ENCODE measurements around the gene JPH4.

The JPH4 gene

GRCh38 chr14:23567186-23568020 lies 11.2 kb downstream of the JPH4 start, which contains the start of gene AP1G2:
AP1G2 (minus strand) TSS chr14:23567791; CDS start chr14:23567314, 477 bp downstream.
- no peaks in the 10 kb centered on the region for H3K36me3 ChIP-seq (ENCODE audit: insufficient read depth, low read length)
- H3K4me1 ChIP-seq (ENCODE audit: insufficient read depth, low read length): peaks cover 24% of the 10 kb centered on the region
- peak within 1 kb of the TSS; percentile 87 for H3K9ac ChIP-seq (ENCODE audit: low read depth, low read length)
- H3K9me3 ChIP-seq (ENCODE audit: control insufficient read depth, insufficient read depth, low read length): no peaks in the 10 kb centered on the region

GRCh38 chr14:23566778-23567185 lies 11.8 kb downstream of the JPH4 start:
- peaks cover 24% of the 10 kb centered on the region for H3K4me1 ChIP-seq (ENCODE audit: insufficient read depth, low read length)
- no peaks in the 10 kb centered on the region for H3K9me3 ChIP-seq (ENCODE audit: control insufficient read depth, insufficient read depth, low read length)
- H3K36me3 ChIP-seq (ENCODE audit: insufficient read depth, low read length): no peaks in the 10 kb centered on the region; the same call in 1 of the 2 replicates
- H3K9ac ChIP-seq (ENCODE audit: low read depth, low read length): peak overlapping the region; percentile 87

- no peaks in the 10 kb centered on the region; the same call in 1 of the 2 replicates for H3K36me3 ChIP-seq (ENCODE audit: insufficient read depth, low read length)
These were observed 12.3 kb downstream of the JPH4 start for GRCh38 chr14:23566112-23566777.

GRCh38 chr14:23565626-23566025 lies 13.0 kb downstream of the JPH4 start:
- H3K36me3 ChIP-seq (ENCODE audit: insufficient read depth, low read length): no peaks in the 10 kb centered on the region; the same call in 1 of the 2 replicates
- peaks cover 24% of the 10 kb centered on the region for H3K4me1 ChIP-seq (ENCODE audit: insufficient read depth, low read length)
- H3K9ac ChIP-seq (ENCODE audit: low read depth, low read length): no peak overlapping the region
- H3K9me3 ChIP-seq (ENCODE audit: control insufficient read depth, insufficient read depth, low read length): no peaks in the 10 kb centered on the region

More at GRCh38 chr14:23566112-23566777, 12.3 kb downstream of the JPH4 start:
- Histone ChIP-seq H3K9me3 (ENCODE audit: control insufficient read depth, insufficient read depth, low read length) (no peaks in the 10 kb centered on the region), H3K4me1 (ENCODE audit: insufficient read depth, low read length) (peaks cover 24% of the 10 kb centered on the region), H3K9ac (ENCODE audit: low read depth, low read length) (peak overlapping the region; percentile 87; the same call in 1 of the 2 replicates)

- no peaks in the 10 kb centered on the region; the same call in 1 of the 2 replicates for H3K36me3 ChIP-seq (ENCODE audit: insufficient read depth, low read length)
These were observed 13.7 kb downstream of the JPH4 start for GRCh38 chr14:23564876-23565275.

GRCh38 chr14:23564181-23564812 lies 14.3 kb downstream of the JPH4 start:
- peaks cover 18% of the 10 kb centered on the region for H3K4me1 ChIP-seq (ENCODE audit: insufficient read depth, low read length)
- H3K9ac ChIP-seq (ENCODE audit: low read depth, low read length): no peak overlapping the region
- no peaks in the 10 kb centered on the region for H3K9me3 ChIP-seq (ENCODE audit: control insufficient read depth, insufficient read depth, low read length)
- no peaks in the 10 kb centered on the region; the same call in 1 of the 2 replicates for H3K36me3 ChIP-seq (ENCODE audit: insufficient read depth, low read length)

More at GRCh38 chr14:23564876-23565275, 13.7 kb downstream of the JPH4 start:
- Histone ChIP-seq H3K9ac (ENCODE audit: low read depth, low read length) (no peak overlapping the region), H3K4me1 (ENCODE audit: insufficient read depth, low read length) (peaks cover 24% of the 10 kb centered on the region), H3K9me3 (ENCODE audit: control insufficient read depth, insufficient read depth, low read length) (no peaks in the 10 kb centered on the region)

GRCh38 chr14:23563473-23564180 lies 15.0 kb downstream of the JPH4 start:
- Histone ChIP-seq H3K9me3 (ENCODE audit: control insufficient read depth, insufficient read depth, low read length) (no peaks in the 10 kb centered on the region), H3K9ac (ENCODE audit: low read depth, low read length) (no peak overlapping the region), H3K36me3 (ENCODE audit: insufficient read depth, low read length) (peaks cover 4% of the 10 kb centered on the region; the same call in 1 of the 2 replicates), H3K4me1 (ENCODE audit: insufficient read depth, low read length) (peaks cover 13% of the 10 kb centered on the region)

GRCh38 chr14:23562822-23563472 lies 15.6 kb downstream of the JPH4 start:
- Histone ChIP-seq H3K9ac (ENCODE audit: low read depth, low read length) (no peak overlapping the region), H3K4me1 (ENCODE audit: insufficient read depth, low read length) (peaks cover 6% of the 10 kb centered on the region), H3K9me3 (ENCODE audit: control insufficient read depth, insufficient read depth, low read length) (no peaks in the 10 kb centered on the region), H3K36me3 (ENCODE audit: insufficient read depth, low read length) (peaks cover 4% of the 10 kb centered on the region; the same call in 1 of the 2 replicates)

- Histone ChIP-seq H3K36me3 (ENCODE audit: insufficient read depth, low read length) (peaks cover 4% of the 10 kb centered on the region), H3K4me1 (ENCODE audit: insufficient read depth, low read length) (peaks cover 6% of the 10 kb centered on the region), H3K9me3 (ENCODE audit: control insufficient read depth, insufficient read depth, low read length) (no peaks in the 10 kb centered on the region), H3K9ac (ENCODE audit: low read depth, low read length) (no peak overlapping the region)
These were observed 16.4 kb downstream of the JPH4 start for GRCh38 chr14:23561873-23562821.

- Histone ChIP-seq H3K36me3 (ENCODE audit: insufficient read depth, low read length) (peaks cover 4% of the 10 kb centered on the region), H3K9me3 (ENCODE audit: control insufficient read depth, insufficient read depth, low read length) (no peaks in the 10 kb centered on the region), H3K4me1 (ENCODE audit: insufficient read depth, low read length) (peaks cover 6% of the 10 kb centered on the region)
These were observed 17.3 kb downstream of the JPH4 start for GRCh38 chr14:23561259-23561658.

GRCh38 chr14:23559926-23560520 lies 18.6 kb downstream of the JPH4 start:
- peaks cover 4% of the 10 kb centered on the region for H3K36me3 ChIP-seq (ENCODE audit: insufficient read depth, low read length)
- H3K9me3 ChIP-seq (ENCODE audit: control insufficient read depth, insufficient read depth, low read length): no peaks in the 10 kb centered on the region
- no peak overlapping the region for H3K9ac ChIP-seq (ENCODE audit: low read depth, low read length)
- peaks cover 6% of the 10 kb centered on the region; the same call in 1 of the 2 replicates for H3K4me1 ChIP-seq (ENCODE audit: insufficient read depth, low read length)

More at GRCh38 chr14:23561259-23561658, 17.3 kb downstream of the JPH4 start:
- H3K9ac ChIP-seq (ENCODE audit: low read depth, low read length): no peak overlapping the region
